NOMO-1 treated with DMSO at 0.1 percent for 48 hours (cell line): ENCODE results near the gene PTPRG.

Experiments
- DNase-seq: peaks from one replicate; lab custom pipeline; 2025; ENCODE audit not compliant: unreplicated experiment; lab: John Stamatoyannopoulos, UW

Gene PTPRG

DNA sequence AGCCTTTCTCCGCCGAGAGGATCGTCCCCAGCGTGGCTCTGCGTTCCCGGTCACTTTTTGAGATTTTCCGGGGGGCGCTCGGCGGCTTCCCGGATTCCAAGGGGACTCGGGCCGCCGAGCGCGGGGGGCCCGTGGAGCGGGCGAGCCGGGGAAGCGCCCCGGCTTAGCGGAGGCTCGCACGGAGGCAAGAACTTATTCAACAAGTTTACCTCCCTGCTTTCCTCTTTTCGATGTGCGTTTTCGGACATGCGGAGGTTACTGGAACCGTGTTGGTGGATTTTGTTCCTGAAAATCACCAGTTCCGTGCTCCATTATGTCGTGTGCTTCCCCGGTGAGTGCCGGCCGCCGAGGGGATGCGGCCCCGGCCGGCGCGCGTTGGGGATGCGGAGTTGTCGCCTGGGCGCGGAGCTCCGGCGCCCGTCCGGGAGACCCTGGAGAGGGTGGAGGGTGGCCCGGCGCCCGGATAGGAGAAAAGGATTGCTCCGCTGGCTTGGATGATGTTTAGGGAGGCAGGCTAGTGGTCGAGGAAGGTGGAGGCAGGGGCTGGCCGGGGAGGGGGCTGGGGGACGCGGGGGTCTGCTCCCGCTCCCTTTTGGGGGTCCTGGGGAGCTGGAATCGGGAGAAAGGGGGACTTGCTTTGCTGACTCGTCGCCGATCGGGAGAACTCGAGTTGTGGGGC is 810 bp downstream of the PTPRG start:
- no peak for DNase-seq

DNA sequence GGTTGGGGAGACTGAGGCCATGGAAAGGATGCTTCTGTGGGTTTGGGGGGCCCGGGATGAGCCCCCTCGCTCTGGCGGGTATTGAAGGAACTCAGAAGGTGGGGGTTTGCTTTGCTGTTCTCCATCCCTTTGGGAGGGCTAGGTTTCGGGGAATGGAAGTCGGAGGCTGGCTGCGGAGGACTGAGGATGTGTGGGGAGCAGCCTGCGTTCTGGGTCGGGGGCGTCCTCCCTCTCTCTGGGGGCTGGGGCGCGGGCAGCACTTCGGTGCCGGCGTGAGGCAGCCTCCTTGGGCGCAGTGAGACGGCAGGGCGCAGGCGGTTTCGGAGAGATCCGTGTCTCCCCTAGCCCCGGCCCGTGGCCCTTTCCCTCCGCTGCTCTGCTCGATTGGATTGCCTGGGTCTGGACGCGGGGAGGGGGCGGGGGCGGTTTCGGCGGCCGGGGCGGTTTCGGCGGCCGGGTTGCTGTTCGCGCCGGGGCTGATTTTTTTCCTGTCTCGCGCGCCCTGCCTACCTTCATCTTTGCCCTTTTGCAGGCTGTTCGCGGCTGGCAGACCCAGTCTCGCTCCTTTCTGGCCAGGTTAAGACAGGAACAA is 1.4 kb downstream of the PTPRG start:
- no peak for DNase-seq

DNA sequence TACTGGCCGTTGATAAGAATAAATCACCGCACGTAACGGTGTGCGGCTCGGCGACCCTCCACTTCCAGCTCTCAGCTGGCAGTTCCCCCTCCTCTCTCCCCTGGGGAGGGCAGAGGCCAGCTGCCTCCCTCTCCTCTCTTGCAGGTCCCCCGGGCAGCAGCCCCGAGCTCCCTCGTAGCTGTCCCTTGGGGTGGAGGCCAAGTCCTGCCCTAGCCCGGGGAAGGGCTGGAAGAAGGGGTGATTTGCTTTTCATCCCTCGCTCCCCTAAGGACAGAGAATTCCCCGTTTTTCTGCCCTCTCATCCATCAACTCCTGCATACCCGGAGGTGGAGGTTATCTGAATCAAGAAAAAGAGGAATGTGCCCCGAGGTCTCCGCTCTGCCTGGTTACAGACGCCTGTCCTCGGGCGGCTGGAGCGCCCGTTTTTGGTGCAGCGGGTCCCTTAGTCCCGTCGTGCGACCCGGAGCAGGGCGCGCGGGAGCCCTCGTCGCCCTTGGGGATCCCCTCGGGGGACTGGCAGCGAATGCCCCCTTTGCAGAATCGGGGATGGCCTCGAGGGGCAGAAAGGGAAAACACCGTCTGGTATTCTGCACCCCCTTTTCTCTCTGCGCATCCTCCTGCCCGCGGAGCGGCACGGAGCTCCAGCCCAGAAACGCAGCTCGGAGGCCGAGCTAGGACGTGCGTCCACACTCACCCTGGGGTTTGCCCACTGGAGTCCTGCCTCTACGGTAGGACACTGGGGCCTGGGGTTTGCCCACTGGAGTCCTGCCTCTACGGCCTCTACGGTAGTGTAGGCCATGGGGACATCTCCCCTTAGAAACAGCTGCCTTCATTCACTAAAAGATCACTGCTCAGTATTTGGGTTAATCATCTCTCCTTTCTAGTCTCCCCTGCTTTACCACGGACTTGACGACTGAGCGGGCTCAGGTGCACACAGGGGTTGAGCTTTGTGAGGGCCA is 2.2 kb downstream of the PTPRG start:
- DNase-seq = no peak

DNA sequence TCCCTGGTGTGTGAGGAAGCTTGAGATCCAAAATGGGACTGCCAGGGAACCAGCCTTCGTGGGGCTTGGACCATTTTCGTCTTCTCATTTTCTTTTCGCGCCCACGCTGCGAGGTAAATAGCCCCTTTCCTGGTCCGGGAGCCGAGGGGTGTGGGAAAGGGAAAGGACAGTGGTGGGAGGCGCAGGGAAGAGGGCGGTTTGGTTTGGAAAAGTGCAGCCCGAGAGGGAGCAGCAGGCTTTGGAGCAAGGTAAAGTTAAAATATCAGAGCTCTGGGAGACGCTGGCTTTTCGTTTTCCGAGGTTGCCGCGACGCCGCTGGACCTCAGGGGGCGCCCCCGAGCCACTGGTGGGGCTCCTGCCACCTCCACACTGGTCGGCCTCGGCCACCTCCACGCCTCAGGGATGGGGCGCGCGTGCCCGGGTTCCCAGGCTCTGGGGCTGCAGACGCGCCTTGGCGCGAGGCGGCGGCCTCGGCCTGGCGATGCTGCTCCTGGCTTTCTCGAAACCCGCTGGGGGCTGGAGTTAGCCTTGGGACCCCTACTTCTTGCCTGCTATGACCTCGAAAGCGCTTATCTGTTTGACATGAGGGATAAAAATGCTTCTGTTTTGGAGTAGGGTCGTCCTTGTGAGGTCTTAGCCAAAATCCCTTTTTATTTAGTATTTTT is 3.2 kb downstream of the PTPRG start:
- DNase-seq = no peak

DNA sequence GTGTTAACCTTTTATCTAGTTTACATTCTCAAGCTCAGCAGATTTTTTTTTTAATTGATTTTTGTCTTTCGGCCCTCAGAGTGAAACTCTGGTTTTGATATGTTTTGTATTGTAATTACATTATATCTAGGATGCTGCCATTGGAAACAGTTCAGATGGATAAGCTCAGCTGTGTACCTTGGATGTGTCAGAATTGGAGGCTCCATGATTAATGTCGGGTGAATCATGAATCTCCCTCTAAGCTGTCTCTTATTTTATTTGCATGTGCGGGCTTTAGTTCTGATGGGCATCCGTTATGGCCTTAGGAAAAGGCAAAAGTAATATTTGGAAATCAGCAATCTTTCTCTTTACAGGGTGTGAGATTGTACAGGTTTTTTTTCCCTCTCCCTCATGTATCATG is 4.2 kb downstream of the PTPRG start:
- no peak for DNase-seq

DNA sequence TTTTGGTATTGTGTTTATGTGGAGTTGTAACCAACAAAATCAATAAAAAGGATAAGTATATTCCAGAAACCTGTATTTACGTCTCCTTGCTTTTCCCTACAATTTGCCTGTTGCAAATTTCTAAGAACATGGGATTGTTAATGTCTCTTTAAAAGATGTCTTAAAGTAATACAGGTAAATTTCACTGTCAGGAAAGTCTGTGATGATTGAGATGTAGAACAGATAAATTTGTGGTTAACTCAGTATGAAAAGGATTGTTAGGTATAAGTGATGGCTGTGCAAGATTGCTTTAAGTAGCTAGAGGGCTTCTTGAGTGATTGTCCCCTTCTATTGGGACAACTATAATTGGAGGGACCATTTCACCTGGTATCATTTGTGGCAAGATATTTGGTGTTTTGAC is 6.8 kb downstream of the PTPRG start:
- DNase-seq = no peak

DNA sequence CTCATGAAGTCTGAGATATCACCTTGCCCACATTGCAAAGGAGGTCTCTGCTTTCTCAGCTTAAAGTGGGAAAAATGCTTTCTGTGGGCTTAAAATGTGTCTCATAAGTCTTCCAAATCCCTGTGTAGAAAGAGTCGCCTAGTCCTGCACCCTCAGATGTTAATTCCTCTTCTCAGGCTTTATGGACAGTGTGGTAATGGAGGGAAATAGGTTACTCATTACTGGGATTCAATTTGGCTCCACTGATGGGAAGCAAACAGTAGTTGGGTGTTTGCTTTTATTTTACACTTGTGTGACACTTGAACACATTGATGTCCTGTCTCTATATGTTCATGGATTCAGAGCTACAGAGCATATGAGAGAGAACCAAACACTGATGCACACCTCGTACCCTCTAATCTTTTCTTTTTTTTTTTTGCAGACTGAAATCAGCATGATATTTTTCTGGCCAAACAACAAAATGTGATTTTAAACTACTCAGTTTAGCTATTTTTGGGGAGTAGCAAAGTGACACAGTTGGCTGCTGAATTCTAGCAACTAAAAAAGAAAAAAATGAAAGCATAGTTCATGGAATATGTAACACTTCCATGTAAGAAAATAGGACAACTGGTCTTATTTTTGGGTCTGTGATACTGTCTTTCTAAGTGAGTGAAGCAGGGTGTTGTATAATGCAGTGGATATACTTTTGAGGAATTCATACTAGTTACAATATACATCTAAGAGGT is 8.6 kb downstream of the PTPRG start:
- no peak for DNase-seq

DNA sequence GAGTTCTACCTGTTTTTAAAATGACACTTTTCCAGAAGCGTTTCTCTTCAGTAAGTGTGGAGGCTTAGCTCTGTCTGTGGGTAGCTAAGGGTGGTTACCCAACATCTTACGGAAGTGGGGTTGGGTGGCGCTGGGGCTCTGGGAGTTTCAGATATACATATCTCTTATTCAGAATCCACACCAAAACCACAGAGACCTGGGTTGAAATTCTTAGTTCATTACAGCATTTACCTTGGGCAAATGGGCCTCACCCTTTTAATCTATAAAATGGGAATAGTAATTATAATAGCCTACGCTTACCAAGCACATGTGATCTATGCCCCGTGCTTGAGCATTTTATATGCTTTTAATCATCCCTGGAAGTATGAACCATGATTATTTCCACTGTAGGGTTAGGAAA is 9.4 kb downstream of the PTPRG start:
- peak; percentile 7 for DNase-seq

DNA sequence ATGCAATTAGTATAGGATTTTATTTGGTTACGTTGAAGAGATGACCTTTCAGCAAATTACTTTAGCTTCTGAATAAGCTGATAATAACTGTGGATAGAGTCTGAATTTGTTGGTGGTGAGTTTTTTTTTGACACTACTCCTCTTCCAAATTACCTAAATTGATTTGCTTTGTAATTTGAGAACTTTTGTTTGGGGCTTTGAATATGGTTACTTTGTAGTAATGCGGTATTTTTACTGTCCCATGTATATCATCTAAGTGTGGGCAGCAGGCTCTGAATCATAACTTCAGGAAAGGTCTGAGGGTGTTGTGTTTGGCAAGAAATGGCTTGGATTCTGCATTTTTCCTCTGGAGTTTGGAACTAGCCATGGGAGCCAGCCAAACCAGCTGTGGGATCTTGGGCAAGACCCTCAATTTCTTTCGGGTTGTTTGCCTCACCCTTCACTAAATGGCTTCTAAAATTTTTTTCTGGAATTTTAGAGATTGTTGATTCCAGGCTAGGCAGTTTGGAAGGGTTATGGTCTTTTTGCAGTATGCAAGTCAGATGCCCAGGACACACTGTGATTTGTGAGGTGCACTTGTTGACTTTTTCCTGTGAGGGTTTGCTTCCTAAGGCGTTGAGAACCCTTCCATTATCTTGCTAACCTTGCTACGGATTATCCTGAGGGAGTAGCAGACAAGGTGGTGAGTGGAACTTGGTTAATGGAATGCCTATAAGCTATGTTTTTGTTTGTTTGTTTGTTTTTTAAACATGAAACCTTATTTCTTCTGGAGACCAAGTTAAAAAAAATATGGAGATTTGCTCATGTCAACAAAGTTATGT is 10.4 kb downstream of the PTPRG start:
- no peak for DNase-seq

DNA sequence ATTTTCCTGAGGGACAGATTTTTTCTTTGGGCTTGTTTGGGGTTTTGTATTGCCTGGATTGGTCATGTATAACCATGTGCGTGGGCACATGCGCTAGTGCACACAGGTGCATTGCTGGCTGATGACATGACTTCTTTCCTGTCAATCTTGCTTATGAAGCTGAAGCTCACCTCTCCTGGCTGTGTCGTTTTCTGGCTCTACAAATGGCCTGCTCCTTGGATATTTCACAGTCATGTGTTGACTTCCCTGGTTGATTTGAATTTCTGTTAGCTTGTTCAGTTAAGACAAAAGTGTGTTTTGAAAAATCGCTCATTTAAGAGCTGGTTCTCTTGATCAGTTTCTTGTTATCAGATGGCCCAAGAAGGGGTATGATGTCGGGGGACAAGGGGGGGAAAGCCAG is 11.5 kb downstream of the PTPRG start:
- no peak for DNase-seq

DNA sequence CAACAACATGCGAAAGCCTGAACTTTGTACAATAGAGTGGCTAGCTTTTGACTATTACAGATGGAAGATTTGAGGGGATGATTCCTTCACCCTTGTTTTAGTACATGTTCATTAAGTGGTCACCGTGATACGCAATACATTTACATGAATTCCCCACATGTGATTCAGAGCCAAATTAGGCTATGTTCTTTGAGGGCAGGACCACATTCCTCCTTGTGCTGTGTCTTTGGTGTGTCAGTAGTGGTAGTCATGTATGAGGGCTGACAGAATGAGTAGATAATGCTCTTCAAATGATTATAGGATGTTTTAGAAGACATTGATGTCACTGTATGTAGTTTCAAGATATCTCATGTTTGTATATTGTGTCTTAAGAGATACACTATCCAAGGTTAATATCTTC is 12.1 kb downstream of the PTPRG start:
- no peak for DNase-seq

DNA sequence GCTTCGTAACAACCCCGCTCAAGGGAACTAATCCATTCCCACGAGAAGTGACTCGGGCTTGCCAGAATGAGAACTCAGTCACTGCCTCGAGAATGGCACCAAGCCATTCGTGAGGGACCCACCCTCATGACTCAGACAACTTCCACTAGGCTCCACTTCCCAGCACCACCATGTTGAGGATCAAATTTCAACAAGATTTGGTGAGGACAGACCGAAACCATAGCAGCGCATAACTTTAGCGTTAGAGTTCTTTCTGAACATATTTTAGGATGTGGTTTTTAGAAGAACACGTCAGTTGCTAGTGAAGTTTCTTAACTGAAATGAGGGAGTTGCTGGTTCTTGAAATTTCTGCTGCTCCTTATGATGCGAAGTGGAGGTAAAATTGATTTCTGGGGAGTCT is 13.5 kb downstream of the PTPRG start:
- no peak for DNase-seq

DNA sequence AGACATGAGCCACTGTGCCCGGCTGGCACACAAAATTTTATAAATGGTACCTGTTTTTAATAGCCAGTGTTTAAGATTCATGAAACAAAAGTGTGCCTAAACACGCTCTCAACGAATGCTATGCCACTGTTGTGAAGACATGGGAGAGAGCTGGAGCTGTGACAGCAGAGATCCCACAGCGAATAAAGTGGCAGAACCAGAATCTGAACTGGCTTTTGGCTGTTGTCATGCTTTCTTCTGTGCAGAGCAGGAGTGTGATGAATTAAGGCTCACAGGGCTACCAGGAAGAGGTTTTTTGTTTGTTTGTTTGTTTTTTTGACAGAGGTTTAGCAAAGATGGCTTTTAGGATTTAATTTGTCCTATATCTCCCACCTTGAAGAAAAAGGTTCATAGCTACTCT is 14.5 kb downstream of the PTPRG start:
- no peak for DNase-seq

DNA sequence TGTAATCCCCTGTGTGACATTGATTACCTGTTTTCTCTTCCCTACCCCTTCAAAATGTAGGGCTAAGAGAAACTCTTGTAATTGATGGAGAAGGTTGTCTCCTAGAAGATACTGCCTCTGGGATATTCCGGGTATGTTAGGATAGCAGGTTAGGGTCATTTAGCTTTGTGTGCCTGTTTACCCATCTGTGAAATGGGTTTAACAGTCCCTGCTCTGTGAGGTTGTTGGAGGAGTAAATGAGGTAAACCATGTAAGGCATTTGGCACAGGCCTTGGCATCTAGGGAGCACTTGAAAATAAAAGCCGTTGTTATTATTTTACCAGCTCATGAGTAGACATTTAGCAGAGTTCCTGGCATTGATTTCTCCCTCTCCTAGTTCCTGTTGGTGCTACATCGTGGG is 16.4 kb downstream of the PTPRG start:
- no peak for DNase-seq

DNA sequence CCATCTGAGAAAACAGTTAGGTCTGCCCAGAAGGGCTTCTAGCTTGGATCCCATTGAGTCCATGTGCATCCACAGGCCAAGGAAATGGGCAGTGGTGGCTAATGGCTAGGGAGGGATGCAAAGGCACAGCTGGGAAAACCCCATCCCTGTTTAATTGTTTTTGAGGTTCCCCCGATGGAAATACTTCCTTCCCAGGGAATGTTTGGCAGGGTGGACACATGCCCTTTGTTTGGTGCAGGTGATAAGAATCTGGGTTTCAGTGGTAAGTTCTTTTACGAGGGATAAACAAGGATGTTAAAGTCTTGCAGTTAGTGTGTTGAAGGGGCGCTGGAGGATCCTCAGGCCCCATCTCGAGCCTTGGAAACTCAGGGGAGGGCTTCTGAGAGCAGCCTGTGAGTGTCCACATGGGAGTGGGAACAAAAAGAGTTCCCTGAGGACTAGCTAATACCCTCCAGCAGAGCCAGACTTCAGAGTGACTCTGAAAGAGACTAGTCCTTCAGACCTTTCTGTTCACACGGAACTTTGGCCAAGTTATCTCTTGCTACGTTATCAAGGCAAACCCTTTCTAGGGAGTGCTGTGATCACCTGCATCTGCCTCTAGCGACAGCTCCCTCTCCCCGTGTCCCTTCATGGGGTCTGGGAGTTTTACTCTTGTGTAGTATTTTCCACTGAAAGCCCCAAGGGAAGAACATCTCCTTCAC is 17.4 kb downstream of the PTPRG start:
- no peak for DNase-seq

DNA sequence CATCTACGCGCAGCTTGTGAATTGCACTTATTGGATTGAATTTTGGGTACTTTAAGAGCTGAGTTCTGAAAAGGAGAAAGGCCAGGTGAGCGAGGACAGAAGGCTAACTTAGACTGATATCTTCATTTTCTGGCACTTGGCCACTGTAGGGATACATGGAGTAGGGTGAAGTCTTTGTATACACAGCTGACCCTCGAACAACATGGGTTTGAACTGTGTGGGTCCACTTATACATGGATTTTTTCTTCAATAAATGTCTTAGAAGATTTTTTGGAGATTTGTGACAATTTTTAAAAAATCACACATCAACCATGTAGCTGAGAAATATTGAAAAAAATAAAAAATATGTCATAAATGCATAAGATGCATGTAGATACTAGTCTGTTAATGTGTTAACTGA is 18.3 kb downstream of the PTPRG start:
- DNase-seq = no peak

DNA sequence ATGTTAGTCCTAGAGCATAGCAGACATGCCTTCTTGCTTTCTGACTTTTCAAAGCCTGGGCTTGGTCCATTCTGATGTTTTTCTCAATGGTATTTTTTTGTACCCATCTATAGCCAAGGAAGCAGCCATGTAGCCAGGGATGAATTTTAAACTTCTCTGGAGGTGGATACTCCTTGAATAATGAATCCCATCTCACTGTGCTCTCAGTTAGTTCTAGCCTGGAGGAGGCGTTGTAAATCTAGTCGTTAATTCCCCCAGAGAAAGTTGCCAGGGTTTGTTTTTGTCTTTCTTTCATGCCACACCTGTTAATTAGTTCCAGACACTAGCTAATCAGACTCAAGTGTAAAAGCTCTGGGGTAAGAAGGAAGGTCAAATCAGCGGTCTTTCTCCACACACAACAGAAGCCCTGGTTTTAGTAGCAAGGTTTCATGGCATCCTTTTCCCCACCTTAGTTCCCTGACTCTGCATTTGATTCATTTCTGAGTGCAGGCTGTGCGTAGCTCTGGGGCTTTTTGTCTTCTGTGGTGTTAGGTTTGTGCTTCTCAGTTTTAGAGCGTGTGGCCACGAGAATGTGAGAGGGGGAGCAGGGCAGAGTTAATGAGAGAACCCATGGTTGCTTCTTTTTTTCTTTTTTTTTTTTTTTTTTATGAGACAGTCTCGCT is 19.7 kb downstream of the PTPRG start:
- no peak for DNase-seq

DNA sequence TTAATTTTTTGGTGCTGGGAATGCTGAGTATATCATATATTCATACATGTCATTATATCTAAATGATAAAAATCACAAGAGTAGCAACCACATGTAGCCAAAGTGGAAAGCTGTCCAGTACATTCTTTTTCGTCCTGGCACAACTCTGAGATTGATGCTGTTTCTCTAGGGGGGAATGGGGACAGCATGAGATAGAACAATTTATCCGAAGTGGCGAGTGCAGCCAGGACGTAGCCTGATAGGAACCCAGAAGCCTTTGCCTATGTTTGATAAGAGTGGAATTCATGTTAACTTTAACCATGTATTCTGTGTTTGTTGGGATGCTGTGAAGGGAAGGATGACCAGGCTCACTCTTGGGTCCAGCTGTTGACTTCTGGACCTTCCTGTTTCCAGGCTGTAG is 20.9 kb downstream of the PTPRG start:
- no peak for DNase-seq

DNA sequence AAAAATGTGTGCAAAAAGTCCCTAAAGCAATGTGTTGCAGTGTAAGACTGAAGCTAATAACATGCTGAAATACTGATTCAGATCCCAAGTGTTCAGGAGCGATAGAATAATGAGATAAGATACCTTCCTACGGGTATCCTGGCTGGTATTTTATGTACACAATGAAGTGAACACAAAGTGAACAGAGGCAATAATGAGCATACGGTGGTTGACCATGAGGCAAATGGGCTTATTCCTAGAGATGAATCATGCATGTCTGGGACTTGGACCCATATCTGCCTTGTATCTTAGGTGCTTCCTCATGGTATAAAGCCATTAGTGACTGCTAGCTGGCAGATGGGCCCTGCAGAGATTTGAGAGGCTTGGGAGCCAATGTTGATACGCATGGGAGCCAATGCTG is 21.5 kb downstream of the PTPRG start:
- DNase-seq = no peak
